DND-41 (cell line): ENCODE data around the gene SLC27A3.

Experiments used
- ATAC-seq: fragments of 200-7000 bp; cut with Tn5 transposase; 3 replicates; pipeline ENCODE4 v1.9.1; 2021; ENCODE audit warnings: low read depth; ENCODE audit not compliant: insufficient read depth
- DNase-seq: peaks from one replicate; pipeline ENCODE4 v3.0.0-alpha.2; 2020
- H2AFZ ChIP-seq: 2 replicates; pipeline ENCODE4 v1.6.0; 2012; ENCODE audit warnings: low read depth, low read length
- H3K27ac ChIP-seq: 2 replicates; pipeline ENCODE4 v1.5.1; 2012; ENCODE audit warnings: low read length, inconsistent platforms
- H3K27me3 ChIP-seq: fragments of 200-600 bp; sonication (generic); 2 replicates; pipeline ENCODE4 v1.6.0; 2012; ENCODE audit warnings: low read length, mild to moderate bottlenecking, inconsistent platforms; ENCODE audit not compliant: insufficient read depth, poor library complexity
- H3K36me3 ChIP-seq: 2 replicates; pipeline ENCODE4 v1.5.1; 2012; ENCODE audit warnings: low read length, inconsistent platforms; ENCODE audit not compliant: insufficient read depth
- H3K4me1 ChIP-seq: 2 replicates; pipeline ENCODE4 v1.5.1; 2012; ENCODE audit warnings: mild to moderate bottlenecking, low read length; ENCODE audit not compliant: insufficient read depth
- H3K4me2 ChIP-seq: 2 replicates; pipeline ENCODE4 v1.6.0; 2012; ENCODE audit warnings: mild to moderate bottlenecking, moderate library complexity, low read length, inconsistent platforms; ENCODE audit not compliant: insufficient read depth
- H3K4me3 ChIP-seq, 2 experiments: fragments of 200-600 bp in 1 of 2; shearing (Covaris generic) in 1 of 2; 2 replicates each; pipeline ENCODE4 v1.5.1; 2012 to 2016; ENCODE audit warnings: inconsistent platforms in 2 of 2, low read length in 2 of 2, mild to moderate bottlenecking in 2 of 2, low read depth in 1 of 2, moderate library complexity in 1 of 2
- H3K79me2 ChIP-seq: 2 replicates; pipeline ENCODE4 v1.6.0; 2012; ENCODE audit warnings: low read length, inconsistent platforms; ENCODE audit not compliant: insufficient read depth
- H3K9ac ChIP-seq: 2 replicates; pipeline ENCODE4 v1.6.0; 2012; ENCODE audit warnings: low read depth, mild to moderate bottlenecking, inconsistent platforms, low read length, moderate library complexity
- H3K9me3 ChIP-seq: 2 replicates; pipeline ENCODE4 v1.5.1; 2012; ENCODE audit warnings: low read length, moderate library complexity, mild to moderate bottlenecking, inconsistent platforms; ENCODE audit not compliant: insufficient read depth, severe bottlenecking
- H4K20me1 ChIP-seq: 2 replicates; pipeline ENCODE4 v1.6.0; 2012; ENCODE audit warnings: low read length; ENCODE audit not compliant: insufficient read depth
- EZH2 ChIP-seq: IDR thresholded peaks from 3 replicates; pipeline ENCODE4 v1.6.1; 2012; ENCODE audit warnings: borderline replicate concordance, low read depth, mild to moderate bottlenecking, moderate library complexity, low read length, inconsistent platforms; ENCODE audit not compliant: severe bottlenecking
- TF ChIP-seq, protein P1 (sequence below): IDR thresholded peaks from 2 replicates; pipeline ENCODE4 v1.5.1; 2012; ENCODE audit warnings: borderline replicate concordance, low read length, moderate library complexity, mild to moderate bottlenecking; ENCODE audit not compliant: poor library complexity, severe bottlenecking; ENCODE audit errors: extremely low read depth

The SLC27A3 gene

DNA sequence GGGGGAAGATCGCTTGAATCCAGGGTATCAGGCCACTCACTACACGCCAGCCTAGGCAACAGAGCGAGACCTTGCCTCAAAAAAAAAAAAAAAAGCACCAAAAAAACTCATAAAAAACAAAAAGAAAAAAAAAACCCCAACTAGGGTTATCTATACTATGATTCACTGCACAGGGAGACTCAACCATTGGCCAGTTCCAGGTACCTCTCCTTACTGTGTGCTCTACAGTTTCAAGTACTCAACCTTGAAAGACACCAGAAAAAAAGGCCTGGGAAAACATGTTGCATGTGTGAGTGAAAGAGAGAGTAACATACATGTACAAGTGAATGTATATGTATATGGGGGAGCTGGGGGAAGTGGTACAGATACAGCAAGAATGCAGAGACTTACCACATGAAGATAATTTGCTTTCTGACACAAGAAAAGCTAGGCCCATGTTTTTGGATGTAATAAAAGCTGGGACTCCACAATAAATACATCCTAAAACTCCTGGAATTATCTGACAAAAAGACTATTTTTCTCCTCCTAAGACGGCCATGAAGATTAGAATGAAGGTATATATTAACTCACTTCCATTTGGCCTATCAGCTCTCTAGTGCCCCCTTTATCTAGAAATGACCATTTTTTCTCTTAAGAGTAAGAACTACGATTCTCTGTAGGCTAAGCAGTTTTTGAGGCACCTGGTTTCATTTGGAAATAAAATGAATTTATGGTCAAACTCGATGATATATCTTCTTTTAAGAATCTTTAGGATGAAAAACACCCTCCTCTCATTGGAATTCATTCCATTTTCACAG, 52.2 kb downstream of the SLC27A3 start:
- Histone ChIP-seq H3K27ac (no peak overlapping the region), H3K27me3 (no peaks in the 10 kb centered on the region), H4K20me1 (peaks cover 14% of the 10 kb centered on the region), H3K36me3 (peaks cover 58% of the 10 kb centered on the region), H3K4me1 (no peaks in the 10 kb centered on the region), H3K4me3 (no peak overlapping the region), H3K9me3 (no peaks in the 10 kb centered on the region), H2AFZ (no peak overlapping the region), H3K79me2 (peaks cover 51% of the 10 kb centered on the region), H3K4me2 (no peak overlapping the region), H3K9ac (no peak overlapping the region)
- DNase-seq (no peak), ATAC-seq (no peak)
- TF ChIP-seq EZH2: no peak
- TF ChIP-seq, protein P1, sequence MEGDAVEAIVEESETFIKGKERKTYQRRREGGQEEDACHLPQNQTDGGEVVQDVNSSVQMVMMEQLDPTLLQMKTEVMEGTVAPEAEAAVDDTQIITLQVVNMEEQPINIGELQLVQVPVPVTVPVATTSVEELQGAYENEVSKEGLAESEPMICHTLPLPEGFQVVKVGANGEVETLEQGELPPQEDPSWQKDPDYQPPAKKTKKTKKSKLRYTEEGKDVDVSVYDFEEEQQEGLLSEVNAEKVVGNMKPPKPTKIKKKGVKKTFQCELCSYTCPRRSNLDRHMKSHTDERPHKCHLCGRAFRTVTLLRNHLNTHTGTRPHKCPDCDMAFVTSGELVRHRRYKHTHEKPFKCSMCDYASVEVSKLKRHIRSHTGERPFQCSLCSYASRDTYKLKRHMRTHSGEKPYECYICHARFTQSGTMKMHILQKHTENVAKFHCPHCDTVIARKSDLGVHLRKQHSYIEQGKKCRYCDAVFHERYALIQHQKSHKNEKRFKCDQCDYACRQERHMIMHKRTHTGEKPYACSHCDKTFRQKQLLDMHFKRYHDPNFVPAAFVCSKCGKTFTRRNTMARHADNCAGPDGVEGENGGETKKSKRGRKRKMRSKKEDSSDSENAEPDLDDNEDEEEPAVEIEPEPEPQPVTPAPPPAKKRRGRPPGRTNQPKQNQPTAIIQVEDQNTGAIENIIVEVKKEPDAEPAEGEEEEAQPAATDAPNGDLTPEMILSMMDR: peak; percentile 33
